Cerebellar nuclear complex (tissue), 1 donor: Measurements from ENCODE around the gene KCNQ5.

Experiments
- DNase-seq, 2 experiments: peaks; one replicate each; lab custom pipeline; 2025; lab: John Stamatoyannopoulos, UW

The KCNQ5 gene

DNA sequence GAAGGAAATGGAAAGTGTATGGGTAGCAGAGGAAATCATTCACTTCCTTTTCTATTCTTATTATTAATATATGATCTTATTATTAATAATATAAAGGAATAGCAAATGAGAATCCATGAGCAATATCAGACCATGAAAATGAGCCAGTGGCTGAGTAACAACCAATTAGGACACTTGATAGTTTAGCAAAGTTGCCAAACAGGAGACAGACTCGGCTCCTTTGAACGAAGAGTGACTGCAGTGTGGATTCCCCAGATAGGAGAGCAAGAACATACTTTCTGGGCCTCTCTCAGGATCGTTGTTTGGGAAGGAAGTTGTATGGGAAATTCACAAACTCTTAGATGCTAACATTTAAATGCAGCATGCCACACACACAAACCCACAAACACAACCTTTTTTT lies 381.4 kb downstream of the KCNQ5 start:
- DNase-seq: no peak

DNA sequence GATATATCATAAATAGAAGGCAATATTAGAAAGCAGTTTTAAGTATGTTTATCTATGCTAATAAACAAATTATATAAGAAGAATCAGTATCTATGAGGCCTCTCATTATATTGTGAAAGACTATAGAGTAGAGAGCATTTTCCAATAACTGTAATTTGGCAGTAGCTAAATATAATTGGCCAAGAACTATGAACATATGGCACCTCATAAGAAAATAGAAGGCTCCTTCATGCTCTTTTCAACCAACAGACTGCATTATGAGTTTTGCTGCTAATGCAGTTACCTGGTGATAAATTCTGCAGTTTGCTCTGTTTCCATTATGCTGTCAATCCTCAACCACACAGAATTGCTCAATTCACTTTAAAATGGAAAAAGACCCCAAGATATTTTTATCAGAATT lies 382.4 kb downstream of the KCNQ5 start:
- no peak for DNase-seq

DNA sequence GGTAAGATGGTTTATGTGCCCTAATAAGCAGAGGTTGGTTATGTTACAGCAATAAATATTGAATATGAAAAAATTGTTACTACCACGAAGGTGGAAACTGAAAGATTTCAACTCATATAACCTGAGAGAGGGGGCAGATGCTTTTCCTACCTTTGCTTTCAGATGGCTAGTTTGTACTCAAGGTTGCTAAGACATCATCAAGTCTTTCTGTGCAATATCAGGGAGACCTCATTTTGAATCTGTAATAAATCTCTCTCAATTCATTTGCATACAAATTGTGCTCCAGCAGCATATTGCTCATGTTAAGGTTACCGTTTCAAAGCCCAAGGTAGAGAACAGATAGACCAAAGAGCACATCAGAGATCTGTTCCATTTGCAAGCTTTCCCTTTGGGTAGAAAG lies 383.0 kb downstream of the KCNQ5 start:
- DNase-seq: no peak

DNA sequence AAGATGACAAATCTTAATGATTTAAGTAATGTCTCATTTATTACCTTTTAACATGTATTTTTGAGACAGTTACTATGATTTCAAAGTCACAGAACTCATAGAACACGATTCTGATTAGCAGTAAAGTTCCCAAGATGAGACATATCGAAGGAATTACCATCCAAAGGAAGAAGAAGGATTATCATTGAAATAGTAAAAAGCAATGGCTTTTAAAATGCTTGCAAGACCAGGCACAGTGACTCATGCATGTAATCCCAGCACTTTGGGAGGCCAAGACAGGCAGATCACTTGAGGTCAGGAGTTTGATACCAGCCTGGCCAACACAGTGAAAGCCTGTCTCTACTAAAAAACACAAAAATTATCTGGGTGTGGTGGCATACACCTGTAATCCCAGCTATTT lies 384.3 kb downstream of the KCNQ5 start:
- DNase-seq: no peak

DNA sequence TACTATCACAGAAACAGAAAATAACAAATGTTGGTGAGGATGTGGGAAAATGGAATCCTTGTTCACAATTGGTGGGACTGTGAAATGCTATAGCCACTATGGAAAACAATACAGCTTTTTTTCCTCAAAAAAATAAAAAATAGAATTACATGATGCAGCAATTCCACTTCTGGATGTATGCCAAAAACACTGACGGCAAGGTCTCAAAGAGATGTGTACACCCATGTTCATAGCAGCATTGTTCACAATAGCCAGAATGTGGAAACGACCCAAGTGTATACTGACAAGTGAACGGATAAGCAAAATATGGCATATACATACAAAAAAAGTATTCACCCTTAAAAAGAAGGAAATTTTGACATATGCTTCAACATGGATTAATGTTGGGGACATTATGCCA lies 390.1 kb downstream of the KCNQ5 start:
- DNase-seq: no peak

DNA sequence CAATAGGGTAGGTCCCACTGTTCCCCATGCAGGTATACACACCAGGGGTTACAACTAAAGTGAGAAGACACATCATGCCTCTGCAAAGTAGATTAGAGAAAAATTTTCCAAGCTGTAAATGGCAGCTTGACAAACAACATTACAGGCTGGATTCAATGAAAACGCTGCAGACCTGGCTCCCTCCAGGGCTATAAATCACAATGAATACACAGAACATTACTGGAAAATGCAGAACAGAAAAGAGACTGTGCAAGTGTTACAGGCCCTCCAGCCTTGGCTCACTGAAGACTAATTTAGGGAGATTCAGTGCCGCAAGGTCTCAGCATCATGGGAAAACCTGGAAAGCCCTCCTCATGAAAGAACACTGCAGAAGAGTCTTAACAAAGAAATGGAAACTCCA lies 395.6 kb downstream of the KCNQ5 start:
- no peak for DNase-seq

DNA sequence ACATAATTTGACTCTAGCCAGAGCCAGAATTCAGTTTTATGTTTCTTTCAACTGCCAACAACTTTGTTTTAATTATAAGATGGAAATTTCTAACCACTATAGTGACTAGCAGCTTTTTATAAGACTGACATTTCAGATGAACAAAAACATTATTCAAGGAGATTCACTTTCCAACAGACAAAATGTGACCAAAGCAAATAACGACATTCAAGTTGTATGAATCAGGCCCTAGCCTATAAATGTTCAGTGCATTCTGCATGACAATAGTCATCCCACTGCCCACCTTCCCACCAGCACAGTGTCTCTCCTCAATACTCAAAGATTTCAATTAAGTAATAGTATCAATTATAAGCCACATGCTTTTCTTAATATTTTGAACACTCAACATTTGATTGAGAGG lies 402.7 kb downstream of the KCNQ5 start:
- DNase-seq: no peak

DNA sequence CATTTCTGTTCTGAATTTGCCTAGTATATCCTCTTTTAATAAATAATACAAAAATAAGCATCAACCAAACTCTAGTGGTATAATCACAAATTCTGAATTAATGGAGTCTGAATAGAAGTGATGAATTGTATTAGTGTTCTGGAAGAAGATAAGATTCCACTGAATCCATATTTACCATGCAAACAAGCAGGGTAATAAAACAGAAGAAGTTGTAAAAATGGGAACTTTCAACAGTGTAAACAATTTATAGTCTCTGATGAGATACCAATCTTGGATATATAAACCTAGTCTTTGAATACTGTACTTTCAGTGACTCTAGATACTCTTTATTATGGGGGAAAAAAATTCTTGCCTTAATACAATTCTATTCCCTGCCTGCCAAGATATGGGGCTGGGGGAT lies 405.8 kb downstream of the KCNQ5 start:
- no peak for DNase-seq

DNA sequence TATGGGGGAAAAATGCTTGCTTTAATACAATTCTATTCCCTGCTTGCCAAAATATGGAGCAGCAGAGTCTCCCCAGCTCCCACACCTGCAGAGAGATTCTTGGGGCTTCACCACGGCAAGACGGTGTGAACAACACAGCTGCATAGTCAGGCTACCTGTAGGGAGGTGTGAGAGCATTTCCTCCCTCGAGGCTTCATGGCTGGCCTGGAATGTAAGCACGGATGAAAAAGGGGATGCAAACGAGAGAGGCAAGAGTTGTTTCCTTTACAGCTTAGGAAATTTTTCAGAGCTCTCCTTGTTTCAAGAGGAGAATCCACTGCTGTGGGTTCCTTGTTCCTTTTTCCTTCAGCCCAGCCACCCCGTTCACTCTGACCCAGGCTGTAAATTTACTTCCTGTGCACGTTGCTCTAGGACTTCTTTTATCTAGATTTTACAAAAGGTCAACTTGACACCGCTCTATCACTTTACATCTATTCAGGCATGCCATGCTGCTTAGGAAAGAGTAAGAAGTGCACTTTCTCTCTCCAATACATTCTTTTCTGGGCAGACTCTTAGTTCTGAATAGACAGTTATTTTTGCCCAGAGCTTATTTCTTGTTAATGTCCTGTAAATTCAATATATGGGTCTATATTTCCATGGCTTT lies 406.4 kb downstream of the KCNQ5 start:
- DNase-seq: no peak

DNA sequence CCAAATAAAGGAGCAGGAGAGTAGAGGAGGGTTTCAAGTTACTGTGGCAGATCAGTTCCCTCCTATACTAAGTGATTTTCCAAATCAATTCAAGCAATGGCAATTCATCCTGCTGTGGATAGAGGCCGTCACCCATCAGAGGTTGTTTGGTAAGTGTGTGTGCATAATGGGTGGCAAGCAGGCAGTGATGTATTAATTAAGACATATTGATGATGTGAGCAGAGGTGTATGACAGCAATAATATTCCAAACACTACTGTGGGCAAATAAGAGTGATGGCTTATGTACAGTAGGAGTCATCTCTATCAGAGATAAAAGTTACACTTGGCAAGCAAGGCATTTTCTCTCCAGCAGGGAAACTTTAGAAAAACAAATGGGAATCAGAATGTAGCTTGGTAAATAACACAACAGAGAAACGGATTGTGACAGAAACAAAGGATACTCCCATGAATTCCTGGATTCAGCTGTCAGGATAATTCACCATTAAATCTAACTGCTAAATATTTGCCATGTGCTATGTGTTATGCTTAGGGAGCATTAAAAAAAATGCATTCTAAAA lies 407.1 kb downstream of the KCNQ5 start:
- DNase-seq: no peak

DNA sequence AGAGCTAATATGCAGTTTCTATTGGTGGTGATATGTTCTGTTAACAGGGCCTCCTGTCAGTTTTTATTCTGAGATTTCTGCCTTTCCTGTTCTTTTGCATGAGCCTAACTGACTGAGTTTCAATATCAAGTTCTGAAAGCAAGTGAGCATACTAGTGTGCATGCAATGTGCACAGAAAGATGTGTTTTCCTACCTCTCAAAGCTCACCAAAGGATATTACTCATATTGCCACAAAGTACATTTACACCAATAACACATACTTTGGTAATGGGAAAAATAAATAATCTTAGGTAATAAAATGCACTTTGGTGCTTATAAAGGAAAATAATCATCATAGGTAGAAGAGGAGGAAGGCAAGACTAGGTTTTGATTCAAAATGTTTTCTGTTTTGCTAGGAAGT lies 408.4 kb downstream of the KCNQ5 start:
- no peak for DNase-seq

DNA sequence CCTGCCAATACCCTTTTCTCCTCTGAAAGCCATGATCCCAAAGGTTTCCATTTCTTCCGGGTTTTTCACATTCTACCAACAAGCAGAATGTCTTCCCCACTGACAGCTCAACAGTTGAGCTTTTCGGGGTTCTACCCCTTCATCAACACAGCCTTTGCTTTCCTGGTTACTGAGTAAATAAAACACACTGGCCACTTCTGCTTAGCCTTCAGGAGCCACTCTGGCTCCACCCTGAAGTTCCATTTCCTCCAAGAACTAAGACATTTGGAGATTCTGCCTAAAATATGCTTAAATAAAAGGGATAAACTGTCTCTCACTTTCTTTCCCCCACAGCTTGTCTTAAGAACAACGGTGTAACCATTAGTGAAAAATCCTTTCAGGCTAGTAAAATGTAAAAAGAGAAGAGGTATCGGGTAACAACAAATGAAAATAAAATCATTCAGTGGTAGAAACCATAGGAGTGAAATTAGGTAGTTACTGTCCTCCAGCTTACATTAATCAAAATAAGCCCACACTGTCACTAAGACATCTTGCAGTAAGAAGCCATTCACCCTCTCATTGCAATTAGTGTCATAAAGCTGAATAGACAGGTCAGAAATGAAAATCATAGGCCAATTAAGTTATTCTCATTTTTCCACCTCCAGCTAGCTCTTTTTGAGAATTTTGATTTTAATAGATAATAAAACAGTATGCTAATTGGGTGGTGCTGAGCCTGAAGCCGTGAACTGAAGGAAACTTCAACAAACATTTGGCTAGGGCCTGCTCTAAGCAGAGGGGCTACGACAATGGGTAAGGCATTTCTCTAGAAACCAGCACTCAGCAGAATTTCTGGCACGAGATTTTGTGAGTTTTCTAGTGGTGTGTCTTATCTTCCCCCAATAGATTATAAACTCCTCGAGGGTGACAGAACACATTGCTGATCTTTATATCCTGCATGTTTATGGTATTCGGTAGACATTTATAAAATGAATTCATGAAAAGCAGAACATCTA lies 409.2 kb downstream of the KCNQ5 start:
- DNase-seq: no peak

DNA sequence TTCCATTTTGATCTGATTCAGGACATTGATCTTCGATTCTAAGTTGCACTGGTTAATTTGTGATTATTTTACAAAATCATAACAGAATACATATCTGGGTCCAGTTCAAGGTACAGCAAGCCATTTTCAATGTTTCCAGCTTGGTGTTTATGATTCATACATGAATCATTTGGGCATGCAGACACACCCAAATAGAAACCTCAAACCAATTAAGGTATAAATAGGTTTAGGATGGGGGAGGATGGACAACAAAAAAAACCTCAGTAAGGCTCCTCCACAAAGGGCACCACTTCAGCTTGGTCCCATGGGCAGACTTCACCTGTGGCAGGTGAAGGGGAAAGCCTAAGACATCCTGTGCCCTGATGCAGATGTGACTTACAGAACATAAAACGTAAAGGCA lies 410.7 kb downstream of the KCNQ5 start:
- DNase-seq: no peak

DNA sequence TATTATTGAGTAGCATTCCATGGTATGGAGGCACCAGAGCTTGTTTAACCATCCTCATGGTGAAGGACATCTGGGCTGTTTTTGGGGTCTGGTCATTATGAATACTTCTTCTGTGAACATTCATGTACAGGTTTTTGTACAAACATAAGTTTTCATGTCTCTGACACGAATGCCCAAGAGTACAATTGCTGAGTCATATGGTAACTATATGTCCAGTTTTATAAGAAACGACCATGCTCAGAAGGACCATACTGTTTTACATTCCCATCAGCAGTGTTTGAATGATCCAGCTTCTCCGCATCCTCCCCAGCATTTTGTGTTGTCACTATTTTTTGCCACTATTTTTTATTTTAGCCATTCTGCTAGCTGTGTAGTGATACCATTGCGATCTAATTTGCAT lies 414.8 kb downstream of the KCNQ5 start:
- DNase-seq: no peak

DNA sequence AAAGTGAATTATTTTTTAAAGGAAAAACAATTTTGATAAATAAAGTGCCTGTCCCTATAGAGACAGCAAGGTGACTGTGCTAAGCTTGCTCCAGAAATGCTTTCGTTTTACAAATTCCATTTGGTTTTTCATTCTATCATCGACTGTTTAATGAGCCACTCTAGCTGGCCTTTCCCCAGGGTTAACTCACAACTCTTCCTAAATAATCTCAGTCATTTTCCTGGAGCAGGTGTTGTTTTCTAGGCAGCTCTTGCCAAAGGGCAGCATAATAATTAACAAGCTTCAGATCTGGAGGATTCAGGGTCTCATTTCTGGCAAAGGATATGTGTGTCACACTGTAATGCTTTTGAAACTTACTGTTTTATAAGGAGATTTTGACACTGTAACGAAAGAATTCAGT lies 419.2 kb downstream of the KCNQ5 start:
- DNase-seq: no peak

DNA sequence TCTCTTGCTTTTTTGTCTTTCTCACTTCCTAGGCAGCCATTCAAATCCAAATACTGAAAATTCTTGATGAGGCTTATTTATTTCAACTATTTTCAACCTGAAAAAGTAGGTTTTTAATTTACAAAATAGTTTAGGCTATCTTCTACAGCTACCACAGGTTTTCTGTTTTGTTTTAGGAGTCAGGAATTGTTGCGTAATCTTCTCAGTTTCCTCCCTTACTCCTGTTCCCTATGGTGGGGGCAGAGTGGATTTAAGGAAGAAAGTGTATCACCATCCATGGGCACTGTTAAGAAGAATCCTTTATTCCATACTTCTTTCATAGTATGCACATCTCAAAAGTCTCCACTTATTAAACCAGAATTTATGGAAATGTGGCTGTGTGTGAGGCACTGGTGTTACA lies 421.0 kb downstream of the KCNQ5 start:
- no peak for DNase-seq

DNA sequence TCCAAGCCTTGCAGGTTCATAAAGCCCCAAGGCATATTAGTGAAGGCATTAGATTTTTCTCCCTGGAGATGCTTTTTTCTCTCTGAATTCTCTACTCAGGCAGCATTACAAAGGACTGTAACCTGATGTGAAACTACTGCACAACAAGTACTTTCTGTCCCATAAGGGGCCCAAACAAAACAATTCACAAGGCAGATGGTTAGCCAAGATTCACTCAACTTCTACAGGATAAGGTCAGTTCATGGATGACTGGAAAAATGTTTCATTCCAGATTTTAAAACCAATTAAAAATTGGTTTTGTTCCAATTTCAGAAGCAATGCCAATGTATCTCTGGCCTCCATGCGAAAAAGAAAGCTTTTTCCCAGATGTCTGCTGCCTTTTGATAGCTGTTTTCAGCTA lies 421.6 kb downstream of the KCNQ5 start:
- no peak for DNase-seq

DNA sequence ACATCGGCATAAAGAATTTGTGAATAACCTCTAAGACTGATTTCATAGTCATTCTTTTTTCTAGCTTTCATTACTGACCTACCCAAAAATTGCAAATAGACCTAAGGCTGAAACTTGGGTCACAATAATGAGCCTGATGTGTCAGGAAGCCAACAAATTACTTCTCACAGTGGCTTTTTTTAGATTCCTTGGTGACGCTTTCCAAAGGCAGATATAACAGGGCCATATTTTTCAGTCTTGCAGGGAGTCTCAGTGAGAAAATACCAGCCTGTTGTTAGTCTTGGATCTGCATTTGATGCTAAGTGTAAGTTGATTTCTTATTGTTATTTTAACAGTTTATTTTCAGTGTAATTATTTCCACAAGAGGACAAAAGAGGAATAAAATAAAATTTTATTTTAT lies 423.7 kb downstream of the KCNQ5 start:
- DNase-seq: no peak

DNA sequence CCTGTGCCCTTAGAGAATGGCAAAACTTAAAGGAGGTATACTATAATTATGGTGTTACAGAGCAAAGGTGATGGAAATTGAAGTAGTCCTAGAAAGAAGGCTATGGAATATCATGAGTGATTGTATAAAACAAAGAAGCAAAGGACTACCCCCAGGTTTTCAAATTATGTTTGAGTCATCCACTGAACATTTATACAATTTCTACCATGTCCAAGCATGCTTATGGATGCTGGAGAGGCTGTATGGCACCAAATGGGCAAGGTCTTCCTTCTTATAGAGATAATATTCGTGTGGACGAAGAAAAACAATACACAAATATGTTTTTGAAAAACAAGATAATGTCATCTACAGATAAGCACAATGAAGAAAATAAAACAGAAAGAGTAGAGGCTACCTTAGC lies 425.9 kb downstream of the KCNQ5 start:
- no peak for DNase-seq

DNA sequence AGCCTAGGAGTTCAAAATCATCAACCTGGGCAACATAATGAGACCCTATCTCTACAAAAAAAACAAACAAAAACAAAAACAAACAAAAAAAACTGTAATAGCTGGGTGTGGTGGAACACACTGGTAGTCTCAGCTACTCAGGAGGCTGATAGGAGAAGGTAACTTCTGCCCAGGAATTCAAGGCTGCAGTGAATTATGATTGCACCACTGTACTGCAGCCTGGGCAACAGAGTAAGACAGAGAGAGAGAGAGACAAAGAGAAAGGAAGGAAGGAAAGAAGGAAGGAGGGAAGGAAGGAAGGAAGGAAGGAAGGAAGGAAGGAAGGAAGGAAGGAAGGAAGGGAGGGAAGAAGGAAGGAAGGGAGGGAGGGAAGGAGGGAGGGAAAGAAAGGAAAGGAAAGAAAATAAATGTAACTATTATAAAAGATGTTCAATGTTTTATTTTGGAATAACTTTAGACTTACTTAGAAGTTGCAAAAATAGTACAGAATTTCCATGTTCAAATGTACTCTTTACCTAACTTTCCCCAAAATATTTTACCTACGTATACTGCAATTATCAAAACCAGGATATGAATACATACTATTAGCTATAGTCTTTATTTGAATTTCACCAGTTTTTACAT lies 428.2 kb downstream of the KCNQ5 start:
- no peak for DNase-seq

DNA sequence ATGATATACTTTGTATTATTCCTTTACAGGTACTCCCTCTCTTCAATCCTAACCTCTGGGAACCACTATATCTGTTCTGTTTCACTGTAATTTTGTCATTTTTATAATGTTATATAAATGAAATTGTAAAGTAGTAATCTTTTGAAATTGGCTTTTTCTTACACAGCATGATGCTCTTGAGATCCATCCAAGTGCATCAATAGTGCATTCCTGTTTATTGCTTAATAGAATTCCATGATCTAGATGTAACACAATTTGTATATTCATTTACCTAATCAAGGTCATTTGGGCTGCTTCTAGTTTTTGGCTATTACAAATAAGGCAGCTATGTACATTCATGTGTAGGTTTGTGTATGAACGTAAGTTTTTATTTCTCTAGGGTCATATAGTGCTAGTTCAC lies 428.8 kb downstream of the KCNQ5 start:
- DNase-seq: no peak

DNA sequence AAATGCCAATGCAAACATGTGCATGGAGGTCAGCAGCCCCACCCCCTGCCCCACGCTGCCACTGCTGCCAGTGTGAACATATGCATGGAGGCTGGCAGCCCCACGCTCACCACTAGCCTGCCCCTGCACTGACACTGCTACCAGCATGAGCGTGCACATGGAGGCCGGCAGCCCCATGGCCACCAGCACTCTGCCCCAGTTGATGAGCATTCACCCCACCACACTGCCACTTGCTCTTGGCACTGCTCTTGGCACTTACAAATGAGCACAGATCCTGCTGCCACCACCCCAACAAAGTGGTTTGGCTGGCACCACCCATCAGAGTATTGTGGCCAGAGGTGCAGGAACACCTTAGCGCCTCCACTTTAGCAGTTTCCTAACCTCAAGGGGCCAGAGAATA lies 429.3 kb downstream of the KCNQ5 start:
- no peak for DNase-seq

DNA sequence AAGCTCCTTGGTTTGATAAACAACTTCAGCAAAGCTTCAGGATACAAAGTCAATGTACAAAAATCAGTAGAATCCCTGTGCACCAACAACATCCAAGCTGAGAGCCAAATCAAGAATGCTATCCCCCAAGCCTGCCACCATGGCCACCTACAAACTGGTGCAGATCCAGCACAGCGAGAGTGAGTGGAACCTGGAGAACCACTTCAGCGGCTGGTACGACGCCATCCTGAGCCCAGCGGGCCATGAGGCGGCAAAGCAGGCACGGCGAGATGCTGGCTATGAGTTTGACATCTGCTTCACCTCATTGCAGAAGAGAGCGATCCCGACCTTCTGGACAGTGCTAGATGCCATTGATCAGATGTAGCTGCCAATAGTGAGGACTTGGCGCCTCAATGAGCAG lies 433.1 kb downstream of the KCNQ5 start:
- DNase-seq: no peak
